Neural cell (in vitro differentiated cells): ENCODE measurements around the gene ANKRD40.

Source experiments
- EP300 ChIP-seq: fragments of 450-650 bp; conservative IDR thresholded peaks from 2 replicates; pipeline ENCODE4 v1.6.1; 2014; ENCODE audit warnings: antibody characterized with exemption, mild to moderate bottlenecking, moderate library complexity; ENCODE audit not compliant: poor library complexity, severe bottlenecking
- EZH2 ChIP-seq: fragments of 200-600, 300-800 bp; shearing (Covaris generic), sonication (generic); IDR thresholded peaks from 2 replicates; pipeline ENCODE4 v1.6.1; 2014; ENCODE audit warnings: antibody characterized with exemption, low read length, borderline replicate concordance, mild to moderate bottlenecking; ENCODE audit not compliant: insufficient read depth, poor library complexity, severe bottlenecking
- POLR2AphosphoS5 ChIP-seq: IDR thresholded peaks from 2 replicates; pipeline ENCODE4 v1.6.1; 2012
- RAD21 ChIP-seq: fragments of 450-650 bp; conservative IDR thresholded peaks from 2 replicates; pipeline ENCODE4 v1.6.1; 2014; ENCODE audit warnings: antibody characterized with exemption, mild to moderate bottlenecking, moderate library complexity
- SMC3 ChIP-seq: fragments of 450-650 bp; conservative IDR thresholded peaks from 2 replicates; pipeline ENCODE4 v1.6.1; 2014; ENCODE audit warnings: antibody characterized with exemption, mild to moderate bottlenecking, moderate library complexity; ENCODE audit not compliant: poor library complexity
- TAF1 ChIP-seq: IDR thresholded peaks from 2 replicates; pipeline ENCODE4 v1.6.1; 2012; ENCODE audit warnings: low read depth
- TF ChIP-seq, protein P1 (sequence below): fragments of 450-650 bp; IDR thresholded peaks from 2 replicates; pipeline ENCODE4 v1.5.1; 2014; ENCODE audit warnings: antibody characterized with exemption, mild to moderate bottlenecking, moderate library complexity; ENCODE audit not compliant: poor library complexity, severe bottlenecking
- TF ChIP-seq, protein P2 (sequence below): IDR thresholded peaks from 2 replicates; pipeline ENCODE4 v1.6.1; 2012; ENCODE audit warnings: borderline replicate concordance

DNA sequence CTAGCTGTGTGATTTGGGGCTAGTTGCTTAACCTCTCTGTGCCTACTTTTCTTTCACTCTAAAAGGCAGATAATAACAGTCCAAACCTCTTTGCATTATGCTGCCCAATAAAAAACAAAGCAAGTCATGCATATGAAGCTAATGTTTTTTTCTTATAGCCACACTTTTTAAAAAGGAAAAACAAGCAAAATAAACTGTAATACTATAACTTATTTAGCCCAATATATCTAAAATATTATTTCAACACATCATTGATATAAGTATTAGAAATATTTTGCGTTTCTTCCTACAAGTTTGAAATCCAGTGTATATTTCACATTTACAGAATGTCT is 22.4 kb downstream of the ANKRD40 start:
- TF ChIP-seq EZH2 (no peak), TAF1 (no peak), EP300 (no peak), POLR2AphosphoS5 (no peak), RAD21 (no peak), SMC3 (no peak)
- TF ChIP-seq, protein P1, sequence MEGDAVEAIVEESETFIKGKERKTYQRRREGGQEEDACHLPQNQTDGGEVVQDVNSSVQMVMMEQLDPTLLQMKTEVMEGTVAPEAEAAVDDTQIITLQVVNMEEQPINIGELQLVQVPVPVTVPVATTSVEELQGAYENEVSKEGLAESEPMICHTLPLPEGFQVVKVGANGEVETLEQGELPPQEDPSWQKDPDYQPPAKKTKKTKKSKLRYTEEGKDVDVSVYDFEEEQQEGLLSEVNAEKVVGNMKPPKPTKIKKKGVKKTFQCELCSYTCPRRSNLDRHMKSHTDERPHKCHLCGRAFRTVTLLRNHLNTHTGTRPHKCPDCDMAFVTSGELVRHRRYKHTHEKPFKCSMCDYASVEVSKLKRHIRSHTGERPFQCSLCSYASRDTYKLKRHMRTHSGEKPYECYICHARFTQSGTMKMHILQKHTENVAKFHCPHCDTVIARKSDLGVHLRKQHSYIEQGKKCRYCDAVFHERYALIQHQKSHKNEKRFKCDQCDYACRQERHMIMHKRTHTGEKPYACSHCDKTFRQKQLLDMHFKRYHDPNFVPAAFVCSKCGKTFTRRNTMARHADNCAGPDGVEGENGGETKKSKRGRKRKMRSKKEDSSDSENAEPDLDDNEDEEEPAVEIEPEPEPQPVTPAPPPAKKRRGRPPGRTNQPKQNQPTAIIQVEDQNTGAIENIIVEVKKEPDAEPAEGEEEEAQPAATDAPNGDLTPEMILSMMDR, result no peak
- TF ChIP-seq, protein P2, sequence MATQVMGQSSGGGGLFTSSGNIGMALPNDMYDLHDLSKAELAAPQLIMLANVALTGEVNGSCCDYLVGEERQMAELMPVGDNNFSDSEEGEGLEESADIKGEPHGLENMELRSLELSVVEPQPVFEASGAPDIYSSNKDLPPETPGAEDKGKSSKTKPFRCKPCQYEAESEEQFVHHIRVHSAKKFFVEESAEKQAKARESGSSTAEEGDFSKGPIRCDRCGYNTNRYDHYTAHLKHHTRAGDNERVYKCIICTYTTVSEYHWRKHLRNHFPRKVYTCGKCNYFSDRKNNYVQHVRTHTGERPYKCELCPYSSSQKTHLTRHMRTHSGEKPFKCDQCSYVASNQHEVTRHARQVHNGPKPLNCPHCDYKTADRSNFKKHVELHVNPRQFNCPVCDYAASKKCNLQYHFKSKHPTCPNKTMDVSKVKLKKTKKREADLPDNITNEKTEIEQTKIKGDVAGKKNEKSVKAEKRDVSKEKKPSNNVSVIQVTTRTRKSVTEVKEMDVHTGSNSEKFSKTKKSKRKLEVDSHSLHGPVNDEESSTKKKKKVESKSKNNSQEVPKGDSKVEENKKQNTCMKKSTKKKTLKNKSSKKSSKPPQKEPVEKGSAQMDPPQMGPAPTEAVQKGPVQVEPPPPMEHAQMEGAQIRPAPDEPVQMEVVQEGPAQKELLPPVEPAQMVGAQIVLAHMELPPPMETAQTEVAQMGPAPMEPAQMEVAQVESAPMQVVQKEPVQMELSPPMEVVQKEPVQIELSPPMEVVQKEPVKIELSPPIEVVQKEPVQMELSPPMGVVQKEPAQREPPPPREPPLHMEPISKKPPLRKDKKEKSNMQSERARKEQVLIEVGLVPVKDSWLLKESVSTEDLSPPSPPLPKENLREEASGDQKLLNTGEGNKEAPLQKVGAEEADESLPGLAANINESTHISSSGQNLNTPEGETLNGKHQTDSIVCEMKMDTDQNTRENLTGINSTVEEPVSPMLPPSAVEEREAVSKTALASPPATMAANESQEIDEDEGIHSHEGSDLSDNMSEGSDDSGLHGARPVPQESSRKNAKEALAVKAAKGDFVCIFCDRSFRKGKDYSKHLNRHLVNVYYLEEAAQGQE, result no peak
